Measurements from ENCODE around the gene SV2A. TPM values are rescaled to one million over a fixed set of nuclear protein-coding genes. Genes with fewer than 3 reads are reported as not detected.

SV2A gene
- total RNA-seq, 1 experiment from 2014 or later = 33.1 TPM

- Histone ChIP-seq H3K4me1 (ENCODE audit: insufficient read depth, low read length, poor library complexity, severe bottlenecking) (peaks cover 5% of the 10 kb centered on the region), H3K4me3 (ENCODE audit: low read depth, low read length, poor library complexity, severe bottlenecking) (no peak overlapping the region), H3K27ac (ENCODE audit: low read depth, low read length, poor library complexity, severe bottlenecking) (no peak overlapping the region), H3K36me3 (ENCODE audit: insufficient read depth, low read length, poor library complexity, severe bottlenecking) (peaks cover 19% of the 10 kb centered on the region), H3K27me3 (replicated peaks; ENCODE audit: insufficient read depth, low read depth, low read length, poor library complexity) (no peaks in the 10 kb centered on the region), H3K9me3 (ENCODE audit: low read depth, low read length, poor library complexity, severe bottlenecking) (no peaks in the 10 kb centered on the region)
- intact Hi-C loops (cut with micrococcal nuclease; ENCODE audit: unreplicated experiment) = no loop called here
- BruUV-seq (replicated peaks) = no TSS peak
- no peak for DNase-seq (ENCODE audit: low spot score)
- no peak for TF ChIP-seq CTCF (conservative IDR thresholded peaks at IDR 0.05; ENCODE audit: low read depth, low read length)
- TF ChIP-seq EZH2 (IDR thresholded peaks at IDR 0.05; ENCODE audit: borderline replicate concordance, low read depth, low read length, poor library complexity, severe bottlenecking) = no peak
- POLR2A ChIA-PET (ENCODE audit: low non-redundant PET) = no interaction called here
- CTCF ChIA-PET = no interaction called here
Measured at GRCh38 chr1:149945206-149945605, 27.6 kb upstream of the SV2A start.

- TF ChIP-seq CTCF (conservative IDR thresholded peaks at IDR 0.05; ENCODE audit: low read depth, low read length) (no peak), EZH2 (IDR thresholded peaks at IDR 0.05; ENCODE audit: borderline replicate concordance, low read depth, low read length, poor library complexity, severe bottlenecking) (no peak)
- no peak for DNase-seq (ENCODE audit: low spot score)
- BruUV-seq (replicated peaks) = TSS peak; percentile 25
- Histone ChIP-seq H3K27ac (ENCODE audit: low read depth, low read length, poor library complexity, severe bottlenecking) (no peak overlapping the region), H3K36me3 (ENCODE audit: insufficient read depth, low read length, poor library complexity, severe bottlenecking) (peaks cover 8% of the 10 kb centered on the region), H3K4me1 (ENCODE audit: insufficient read depth, low read length, poor library complexity, severe bottlenecking) (peaks cover 16% of the 10 kb centered on the region), H3K4me3 (ENCODE audit: low read depth, low read length, poor library complexity, severe bottlenecking) (no peak overlapping the region), H3K9me3 (ENCODE audit: low read depth, low read length, poor library complexity, severe bottlenecking) (no peaks in the 10 kb centered on the region), H3K27me3 (replicated peaks; ENCODE audit: insufficient read depth, low read depth, low read length, poor library complexity) (no peaks in the 10 kb centered on the region)
- ChIA-PET POLR2A (ENCODE audit: low non-redundant PET) (no interaction called here), CTCF (interaction anchor here (0.7 to 1.1 kb wide), 3 partner anchors 43 to 244 kb away, joined by 3 to 4 read pairs (median 3); partner anchors contain the start of gene BOLA1)
- intact Hi-C loops (cut with micrococcal nuclease; ENCODE audit: unreplicated experiment) = no loop called here
Measured at GRCh38 chr1:149942885-149943284, 25.2 kb upstream of the SV2A start.

- no peaks in the 10 kb centered on the region for H3K27me3 ChIP-seq (replicated peaks; ENCODE audit: insufficient read depth, low read depth, low read length, poor library complexity)
- peaks cover 21% of the 10 kb centered on the region for H3K4me1 ChIP-seq (ENCODE audit: insufficient read depth, low read length, poor library complexity, severe bottlenecking)
- H3K4me3 ChIP-seq (ENCODE audit: low read depth, low read length, poor library complexity, severe bottlenecking) = no peak overlapping the region
- H3K36me3 ChIP-seq (ENCODE audit: insufficient read depth, low read length, poor library complexity, severe bottlenecking) = peaks cover 8% of the 10 kb centered on the region
- CTCF ChIA-PET = interaction anchor here (0.7 to 1.1 kb wide), 3 partner anchors 43 to 245 kb away, joined by 3 to 4 read pairs (median 3); partner anchors contain the start of gene BOLA1
- DNase-seq (ENCODE audit: low spot score) = peak; percentile 49
- BruUV-seq (replicated peaks) = no TSS peak
- POLR2A ChIA-PET (ENCODE audit: low non-redundant PET) = interaction anchor here (0.7 kb wide), 1 partner anchor 703 kb away, joined by 3 read pairs; no protein-coding TSS in a partner anchor
- no peak overlapping the region for H3K27ac ChIP-seq (ENCODE audit: low read depth, low read length, poor library complexity, severe bottlenecking)
- intact Hi-C loops (cut with micrococcal nuclease; ENCODE audit: unreplicated experiment) = no loop called here
- H3K9me3 ChIP-seq (ENCODE audit: low read depth, low read length, poor library complexity, severe bottlenecking) = no peaks in the 10 kb centered on the region
- TF ChIP-seq CTCF (conservative IDR thresholded peaks at IDR 0.05; ENCODE audit: low read depth, low read length) (peak; percentile 47; the same call in 1 of the 2 replicates), EZH2 (IDR thresholded peaks at IDR 0.05; ENCODE audit: borderline replicate concordance, low read depth, low read length, poor library complexity, severe bottlenecking) (no peak)
Measured at GRCh38 chr1:149942207-149942606, 24.6 kb upstream of the SV2A start.
